ENCODE data around the gene HOXB3.

The HOXB3 gene

DNA sequence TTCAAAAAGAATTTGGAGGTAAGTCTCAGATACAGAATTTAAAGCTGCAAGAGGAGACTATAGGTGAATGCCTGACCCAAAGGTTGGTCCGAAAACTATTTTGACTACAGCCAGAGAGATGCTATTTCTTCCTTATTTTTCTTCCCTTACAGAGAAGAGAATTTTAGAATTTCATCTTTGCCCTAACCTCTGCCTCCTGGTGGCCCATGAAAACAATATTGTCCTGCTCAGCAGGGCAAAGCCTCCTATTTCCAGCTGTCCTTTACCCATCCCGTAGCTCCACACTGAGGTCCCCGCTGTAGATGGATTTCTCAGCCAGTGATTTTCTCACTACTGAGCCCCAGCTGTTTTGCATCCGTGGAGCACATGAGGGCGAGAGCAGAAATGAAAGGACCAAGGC lies 83.8 kb downstream of the HOXB3 start:
- TF ChIP-seq, protein P1, sequence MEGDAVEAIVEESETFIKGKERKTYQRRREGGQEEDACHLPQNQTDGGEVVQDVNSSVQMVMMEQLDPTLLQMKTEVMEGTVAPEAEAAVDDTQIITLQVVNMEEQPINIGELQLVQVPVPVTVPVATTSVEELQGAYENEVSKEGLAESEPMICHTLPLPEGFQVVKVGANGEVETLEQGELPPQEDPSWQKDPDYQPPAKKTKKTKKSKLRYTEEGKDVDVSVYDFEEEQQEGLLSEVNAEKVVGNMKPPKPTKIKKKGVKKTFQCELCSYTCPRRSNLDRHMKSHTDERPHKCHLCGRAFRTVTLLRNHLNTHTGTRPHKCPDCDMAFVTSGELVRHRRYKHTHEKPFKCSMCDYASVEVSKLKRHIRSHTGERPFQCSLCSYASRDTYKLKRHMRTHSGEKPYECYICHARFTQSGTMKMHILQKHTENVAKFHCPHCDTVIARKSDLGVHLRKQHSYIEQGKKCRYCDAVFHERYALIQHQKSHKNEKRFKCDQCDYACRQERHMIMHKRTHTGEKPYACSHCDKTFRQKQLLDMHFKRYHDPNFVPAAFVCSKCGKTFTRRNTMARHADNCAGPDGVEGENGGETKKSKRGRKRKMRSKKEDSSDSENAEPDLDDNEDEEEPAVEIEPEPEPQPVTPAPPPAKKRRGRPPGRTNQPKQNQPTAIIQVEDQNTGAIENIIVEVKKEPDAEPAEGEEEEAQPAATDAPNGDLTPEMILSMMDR (IDR thresholded peaks at IDR 0.05; ENCODE audit: borderline replicate concordance, insufficient read depth, low read depth, low read length): no peak
- H3K4me3 ChIP-seq (ENCODE audit: low read depth, low read length): no peak overlapping the region

DNA sequence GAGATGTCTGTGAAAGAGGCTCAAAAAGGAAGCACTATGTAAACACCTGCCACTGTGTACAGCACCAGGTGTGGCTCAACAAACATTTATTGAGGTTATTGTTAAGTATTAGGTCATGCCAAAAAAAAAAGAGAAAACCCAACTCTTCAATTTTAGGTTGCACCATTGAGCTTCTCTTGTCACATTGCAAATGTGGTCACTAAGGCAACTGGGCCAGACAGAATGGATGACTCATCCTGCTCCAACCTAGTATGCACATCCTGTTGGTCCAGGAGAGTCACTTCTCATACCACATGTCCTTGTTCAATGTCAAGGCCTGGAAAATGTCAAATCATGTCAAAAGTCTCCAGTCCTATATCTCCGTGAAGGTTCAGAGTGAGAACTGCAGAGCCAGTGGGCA lies 84.3 kb downstream of the HOXB3 start:
- TF ChIP-seq, protein P1 (IDR thresholded peaks at IDR 0.05; ENCODE audit: borderline replicate concordance, insufficient read depth, low read depth, low read length): no peak
- no peak overlapping the region for H3K4me3 ChIP-seq (ENCODE audit: low read depth, low read length)

DNA sequence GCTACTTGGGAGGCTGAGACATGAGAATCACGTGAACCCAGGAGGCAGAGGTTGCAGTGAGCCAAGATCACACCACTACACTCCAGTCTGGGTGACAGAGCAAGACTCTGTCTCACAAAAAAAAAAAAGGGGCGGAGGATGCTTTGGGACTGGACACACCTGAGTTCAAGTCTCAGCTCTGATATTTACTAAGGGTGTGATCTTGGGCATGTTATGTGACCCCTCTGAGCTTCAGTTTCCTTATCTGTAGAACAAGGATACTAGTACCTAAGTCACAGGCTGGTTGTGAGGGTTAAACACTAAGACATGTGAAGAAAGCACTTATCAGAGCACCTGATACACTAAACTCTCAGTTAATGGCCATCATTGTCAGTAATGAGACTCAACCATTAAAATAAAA lies 85.1 kb downstream of the HOXB3 start:
- TF ChIP-seq, protein P1 (IDR thresholded peaks at IDR 0.05; ENCODE audit: borderline replicate concordance, insufficient read depth, low read depth, low read length): no peak
- H3K4me3 ChIP-seq (ENCODE audit: low read depth, low read length): no peak overlapping the region

DNA sequence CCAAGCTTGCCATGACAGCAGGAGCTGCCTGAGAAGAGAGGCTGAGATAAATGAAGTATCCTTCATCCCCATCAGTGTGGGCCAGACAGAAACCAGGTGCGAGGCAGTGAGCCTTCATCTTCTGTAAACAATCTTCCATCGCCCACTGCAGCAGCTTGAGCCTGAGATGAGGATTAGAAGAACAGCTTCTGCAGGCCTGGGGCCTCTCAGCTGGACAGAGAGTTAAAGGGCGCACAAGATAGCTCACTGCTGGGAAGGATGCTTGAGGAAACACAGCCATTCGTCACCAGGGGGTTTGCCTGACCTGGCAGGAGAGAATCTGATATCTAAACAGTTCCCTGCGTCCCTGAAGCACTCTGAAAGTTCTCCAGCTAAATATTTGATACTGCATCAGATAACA lies 86.3 kb downstream of the HOXB3 start:
- TF ChIP-seq, protein P1 (IDR thresholded peaks at IDR 0.05; ENCODE audit: borderline replicate concordance, insufficient read depth, low read depth, low read length): no peak
- H3K4me3 ChIP-seq (ENCODE audit: low read depth, low read length): no peak overlapping the region

DNA sequence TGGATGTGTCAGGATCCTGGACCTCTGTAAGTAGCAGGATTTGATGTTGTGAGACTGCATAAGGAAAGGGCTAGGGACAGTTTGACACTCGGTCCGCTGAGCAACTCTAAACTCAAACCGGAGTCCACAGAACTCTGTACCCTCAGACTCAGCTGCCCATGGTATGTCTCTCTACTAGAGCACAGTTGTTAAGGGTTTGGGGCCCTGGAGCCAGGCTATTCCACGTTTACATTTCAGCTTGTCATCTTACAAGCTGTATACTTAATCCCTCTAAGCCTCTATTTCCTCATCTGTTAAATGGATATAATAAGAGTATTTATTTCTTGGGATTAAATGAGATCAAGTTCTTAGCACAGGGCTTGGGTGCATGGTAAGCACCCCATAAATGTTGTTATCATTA lies 87.1 kb downstream of the HOXB3 start:
- no peak overlapping the region for H3K4me3 ChIP-seq (ENCODE audit: low read depth, low read length)
- TF ChIP-seq, protein P1 (IDR thresholded peaks at IDR 0.05; ENCODE audit: borderline replicate concordance, insufficient read depth, low read depth, low read length): no peak

DNA sequence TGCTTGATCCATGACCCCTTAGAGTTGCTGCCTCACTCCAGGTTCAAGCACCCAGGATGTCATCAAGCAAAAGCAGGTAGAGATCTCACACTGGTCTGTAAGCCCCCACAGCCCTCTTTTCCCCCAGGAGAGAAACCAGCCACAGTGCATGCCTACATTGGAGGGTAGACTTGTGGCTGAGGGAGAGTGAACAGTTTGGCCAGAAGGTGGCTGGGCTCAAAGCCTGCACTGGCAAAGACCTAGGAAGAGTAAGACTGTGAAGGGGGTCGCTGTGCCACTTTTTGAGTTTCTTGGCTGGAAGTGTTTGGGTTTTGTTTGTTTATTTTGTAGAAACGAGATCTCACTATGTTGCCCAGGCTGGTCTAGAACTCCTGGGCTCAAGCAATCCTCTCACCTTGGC lies 87.7 kb downstream of the HOXB3 start:
- H3K4me3 ChIP-seq (ENCODE audit: low read depth, low read length): no peak overlapping the region
- TF ChIP-seq, protein P1 (IDR thresholded peaks at IDR 0.05; ENCODE audit: borderline replicate concordance, insufficient read depth, low read depth, low read length): no peak

DNA sequence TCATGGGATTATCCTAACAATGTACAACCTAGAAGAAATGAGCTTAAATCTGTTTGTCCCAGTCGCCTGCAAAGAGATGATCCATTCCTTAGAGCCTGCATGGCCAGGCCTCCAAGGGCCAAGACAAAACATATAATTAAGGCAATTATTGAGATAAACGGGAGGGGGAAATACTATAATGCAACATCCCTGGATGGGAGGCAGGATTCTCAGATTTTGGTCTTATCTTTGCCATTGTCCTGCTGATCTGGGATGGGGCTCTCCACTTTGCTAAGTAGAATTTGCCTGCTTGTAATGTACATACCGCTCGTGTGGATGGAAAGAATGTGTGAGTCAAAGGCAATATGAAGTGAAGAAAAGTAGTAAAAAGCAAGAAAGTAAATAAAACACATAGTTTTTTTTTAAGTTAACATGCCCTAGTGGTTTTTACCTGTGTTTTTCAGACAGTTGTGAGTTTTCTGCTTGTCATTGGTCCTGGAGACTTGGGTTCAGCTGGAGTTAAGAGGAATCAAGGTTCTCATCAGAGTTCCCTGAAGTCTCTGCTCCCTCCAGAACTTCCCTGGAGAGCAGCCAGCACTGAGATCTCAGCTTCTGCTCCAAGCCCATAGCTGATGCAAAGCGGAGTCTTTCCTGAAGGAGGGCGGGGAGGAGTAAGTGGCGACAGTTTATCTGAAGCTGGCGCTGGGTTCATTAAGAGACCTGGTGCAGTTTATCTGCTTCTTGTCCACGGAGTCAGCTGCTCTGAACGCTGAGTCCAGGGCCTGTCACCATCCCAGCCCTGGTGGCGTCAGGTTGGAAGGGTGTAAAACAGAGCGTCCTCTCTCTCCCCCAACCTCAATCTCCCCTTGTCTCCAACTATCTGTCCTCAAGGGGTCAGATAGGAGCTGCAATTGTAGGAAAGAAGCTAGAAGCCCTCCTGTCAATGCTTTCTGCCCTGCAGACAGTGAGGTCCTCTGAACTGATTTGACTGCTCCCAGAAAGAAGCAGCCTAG lies 89.3 kb downstream of the HOXB3 start:
- TF ChIP-seq, protein P1 (IDR thresholded peaks at IDR 0.05; ENCODE audit: borderline replicate concordance, insufficient read depth, low read depth, low read length): no peak
- no peak overlapping the region for H3K4me3 ChIP-seq (ENCODE audit: low read depth, low read length)

Measured in GM12875 (cell line).